Measurements from ENCODE around the gene NUDT4B.
"Not testable (repeated sequence)": the region's sequence is repeated elsewhere in the genome, so short reads cannot be mapped to it uniquely, and the experiment has no call there.

GRCh38 chr1:148773690-148774089 is 25.1 kb downstream of the NUDT4B start:
- not testable (repeated sequence) for TF ChIP-seq CTCF (IDR thresholded peaks at IDR 0.05; ENCODE audit: insufficient read depth, low read length, poor library complexity, severe bottlenecking); EZH2phosphoT487 (conservative IDR thresholded peaks at IDR 0.05; ENCODE audit: low read length)
